ENCODE measurements around the gene GLRA3.

GRCh38 chr4:174657472-174657871 is 171.6 kb downstream of the GLRA3 start:
- TF ChIP-seq POLR2AphosphoS5 (IDR thresholded peaks at IDR 0.05; ENCODE audit: low read depth, low read length): no peak
- TF ChIP-seq POLR2A (IDR thresholded peaks at IDR 0.05; ENCODE audit: low read depth, low read length): no peak

Measured in GM12892 (cell line).